HepG2 (cell line): ENCODE data around the gene FXYD5. TPM values are rescaled to one million over a fixed set of nuclear protein-coding genes. Genes with fewer than 3 reads are reported as not detected.
A peak's percentile ranks its signal among the peaks of the same experiment; 100 is the strongest.

ENCODE experiments used
- ATAC-seq: fragments of 200-7000 bp; cut with Tn5 transposase; 3 replicates; pipeline ENCODE4 v1.9.1; 2020; ENCODE audit warnings: mild to moderate bottlenecking, moderate library complexity
- BruUV-seq: library from RNA; stranded (reverse); fragments of 400-500 nt; replicated peaks from 2 replicates; lab custom pipeline; 2021; lab: Mats Ljungman, UMichigan
- CTCF ChIA-PET: fragments of 300-600 bp; formaldehyde crosslinking; extraction: SDS; loops from one replicate; lab custom pipeline; 2021; ENCODE audit warnings: low total read pairs, inconsistent platforms, low intra/inter-chr PET ratio; lab: Yijun Ruan, JAX
- POLR2A ChIA-PET: fragments of 350-600 bp; sonication (Branson Sonifier 250); formaldehyde crosslinking; loops from one replicate; lab custom pipeline; 2020; ENCODE audit warnings: antibody characterized with exemption, inconsistent platforms; lab: Yijun Ruan, JAX
- DNase-seq: peaks from one replicate; pipeline ENCODE4 v3.0.0-alpha.2; 2015; ENCODE audit warnings: low spot score
- FAIRE-seq: peaks from 3 replicates; lab custom pipeline; 2011; peaks lifted over from hg19 to GRCh38; lab: Jason Lieb, UNC
- H2AFZ ChIP-seq: one replicate; pipeline ENCODE4 v1.6.1; 2011; ENCODE audit warnings: low read length, inconsistent platforms
- H3K27ac ChIP-seq: fragments of 300-600 bp; 3 replicates; pipeline ENCODE4 v1.8.0; 2011; ENCODE audit warnings: mixed run types, mild to moderate bottlenecking, mixed read lengths, low read length, inconsistent platforms; ENCODE audit not compliant: insufficient read depth; ENCODE audit errors: extremely low read length
- H3K27me3 ChIP-seq, 2 experiments: fragments of 200-600 bp in 1 of 2; 2 replicates in 1 of 2; 3 replicates in 1 of 2; pipeline versions ENCODE4 v1.6.0 to v1.8.0; 2011; ENCODE audit warnings: low read length in 2 of 2, mild to moderate bottlenecking in 2 of 2, moderate library complexity in 2 of 2, inconsistent platforms in 1 of 2; ENCODE audit not compliant: insufficient read depth in 2 of 2, control insufficient read depth in 1 of 2
- H3K36me3 ChIP-seq, 2 experiments: fragments of 200-600 bp in 1 of 2; replicated peaks in 1 of 2; 2 replicates in 1 of 2; 3 replicates in 1 of 2; pipeline versions ENCODE4 v1.5.1 to v1.8.0; 2011; ENCODE audit warnings: low read length in 2 of 2, inconsistent platforms in 1 of 2; ENCODE audit not compliant: insufficient read depth in 2 of 2, control insufficient read depth in 1 of 2
- H3K4me1 ChIP-seq: 2 replicates; pipeline ENCODE4 v1.5.1; 2012; ENCODE audit warnings: low read length, inconsistent platforms; ENCODE audit not compliant: insufficient read depth
- H3K4me2 ChIP-seq: 2 replicates; pipeline ENCODE4 v1.6.0; 2011; ENCODE audit warnings: low read depth, low read length, inconsistent platforms
- H3K4me3 ChIP-seq, 3 experiments: fragments of 200-600 bp in 1 of 3; sonication (generic), shearing (Covaris generic) in 1 of 3; replicated peaks in 1 of 3; 2 replicates each; pipeline ENCODE4 v1.5.1; 2011 to 2016; ENCODE audit warnings: low read length in 3 of 3, inconsistent platforms in 2 of 3, low read depth in 2 of 3, mild to moderate bottlenecking in 2 of 3, control low read depth in 1 of 3, mixed read lengths in 1 of 3; ENCODE audit not compliant: insufficient read depth in 1 of 3
- H3K79me2 ChIP-seq: one replicate; pipeline ENCODE4 v1.6.1; 2011; ENCODE audit warnings: low read length, inconsistent platforms; ENCODE audit not compliant: insufficient read depth
- H3K9ac ChIP-seq: 2 replicates; pipeline ENCODE4 v1.6.0; 2011; ENCODE audit warnings: mild to moderate bottlenecking, low read depth, low read length, inconsistent platforms; ENCODE audit not compliant: insufficient read depth
- H3K9me3 ChIP-seq: 2 replicates; pipeline ENCODE4 v1.5.1; 2012; ENCODE audit warnings: mild to moderate bottlenecking, low read length
- H4K20me1 ChIP-seq: 2 replicates; pipeline ENCODE4 v1.6.0; 2011; ENCODE audit warnings: inconsistent platforms, mild to moderate bottlenecking, low read length, moderate library complexity; ENCODE audit not compliant: insufficient read depth
- ATF7 ChIP-seq, 2 experiments: fragments of 450-650 bp in 1 of 2; sonication (generic) in 1 of 2; formaldehyde crosslinking in 1 of 2; IDR thresholded peaks; 2 replicates each; pipeline versions ENCODE4 v1.4.0 to v1.6.1; 2016 to 2020; ENCODE audit warnings: antibody characterized with exemption in 1 of 2, mild to moderate bottlenecking in 1 of 2, missing genetic modification reagents in 1 of 2
- SP1 ChIP-seq, 2 experiments: fragments of 450-650 bp in 1 of 2; sonication (generic) in 1 of 2; formaldehyde crosslinking in 1 of 2; IDR thresholded peaks; 2 replicates each; pipeline versions ENCODE4 v1.4.0 to v1.6.1; 2016 to 2020; ENCODE audit warnings: missing genetic modification reagents in 1 of 2
- ZNF350 ChIP-seq: sonication (generic); formaldehyde crosslinking; IDR thresholded peaks from 2 replicates; pipeline ENCODE4 v1.4.0; 2020; ENCODE audit warnings: mild to moderate bottlenecking, low read depth, missing genetic modification reagents, borderline replicate concordance
- ZNF629 ChIP-seq: sonication (generic); formaldehyde crosslinking; conservative IDR thresholded peaks from 2 replicates; pipeline ENCODE4 v1.5.0; 2020; ENCODE audit warnings: missing genetic modification reagents
- WGBS: methylation state at CpG from one replicate; pipeline ENCODE4 v1.1.6; 2017; ENCODE audit warnings: low lambda C conversion rate; 5-methylcytosine and 5-hydroxymethylcytosine counted together
- in situ Hi-C: cut with HindIII; loops from 2 replicates; pipeline ENCODE4 v1.10.0; 2017; ENCODE audit warnings: low pct_unique_long_range_greater_than_20kb; ENCODE audit not compliant: extremely low pct_ligation_motif_present
- intact Hi-C: fragments of 100-400 bp; cut with micrococcal nuclease; formaldehyde crosslinking; loops from one replicate; pipeline ENCODE4 v1.10.0; 2022; ENCODE audit not compliant: unreplicated experiment
- polyA plus RNA-seq, 8 experiments: library from polyadenylated mRNA; depleted of rRNA in 3 of 8; stranded (reverse) in 7 of 8; unstranded in 1 of 8; fragments of >200 nt; fragmentation: Illumina TruSeq in 4 of 8; extraction: Trizol in 4 of 8; gene quantifications; 2 replicates each; pipeline versions ENCODE4 v1.2.1 to v1.2.3, GENCODE V29; 2011 to 2016; ENCODE audit warnings: low read depth in 4 of 8, missing spikeins in 1 of 8, mixed read lengths in 1 of 8; ENCODE audit not compliant: insufficient read depth in 1 of 8
- total RNA-seq, 5 experiments: library from RNA; depleted of rRNA; stranded (reverse); fragments of >200 nt; fragmentation: Illumina TruSeq; extraction: Trizol; gene quantifications; 2 replicates each; pipeline ENCODE4 v1.2.3, GENCODE V29; 2016; ENCODE audit warnings: low read depth in 1 of 5

The FXYD5 gene
- total and polyA plus RNA-seq, 2 of the 13 experiments (the other 11 are each of a cell fraction or from before 2014, with no cell fraction given) = 0.65 TPM; not detected in 1

GRCh38 chr19:35140962-35141836, 13.3 kb upstream of the FXYD5 start (continued):
- TF ChIP-seq ATF7 (IDR thresholded peaks at IDR 0.05) = no peak
- TF ChIP-seq ATF7 (CRISPR knock-in tag; IDR thresholded peaks at IDR 0.05) = no peak
- TF ChIP-seq SP1 (IDR thresholded peaks at IDR 0.05) = no peak
- peak; percentile 43; the same call in 1 of the 2 replicates for TF ChIP-seq SP1 (CRISPR knock-in tag; IDR thresholded peaks at IDR 0.05)

GRCh38 chr19:35141837-35142605, 12.5 kb upstream of the FXYD5 start:
- ChIA-PET POLR2A (no interaction called here), CTCF (interaction anchor here (1.3 kb wide), 1 partner anchor 75 kb away, joined by 4 read pairs; no protein-coding TSS in a partner anchor)
- ATAC-seq (no peak), FAIRE-seq (no peak), DNase-seq (no peak)
- TF ChIP-seq ZNF350 (CRISPR knock-in tag) (no peak), ZNF629 (CRISPR knock-in tag) (peak; percentile 50; the same call in 1 of the 2 replicates)
- WGBS = 86% methylated on average over 21 of the region's 21 CpGs
- intact Hi-C loops (no loop called here), in situ Hi-C loops (no loop called here)
- no TSS peak for BruUV-seq
- Histone ChIP-seq H3K4me3 (no peak overlapping the region), H3K27me3 (no peaks in the 10 kb centered on the region; a peak in 2 of 5 replicates), H3K4me1 (peaks cover 39% of the 10 kb centered on the region), H3K36me3 (no peaks in the 10 kb centered on the region), H3K27ac (no peak overlapping the region), H3K9me3 (no peaks in the 10 kb centered on the region), H3K4me2 (no peak overlapping the region), H2AFZ (no peak overlapping the region), H3K79me2 (no peaks in the 10 kb centered on the region), H4K20me1 (no peaks in the 10 kb centered on the region), H3K9ac (no peak overlapping the region)
